ENCODE data around the gene CDH15. TPM values are rescaled to one million over a fixed set of nuclear protein-coding genes. Genes with fewer than 3 reads are reported as not detected.

Gene CDH15
- total and polyA plus RNA-seq, 2 of the 13 experiments (the other 11 are each of a cell fraction or from before 2014, with no cell fraction given), result 0.74 to 2.2 TPM

DNA sequence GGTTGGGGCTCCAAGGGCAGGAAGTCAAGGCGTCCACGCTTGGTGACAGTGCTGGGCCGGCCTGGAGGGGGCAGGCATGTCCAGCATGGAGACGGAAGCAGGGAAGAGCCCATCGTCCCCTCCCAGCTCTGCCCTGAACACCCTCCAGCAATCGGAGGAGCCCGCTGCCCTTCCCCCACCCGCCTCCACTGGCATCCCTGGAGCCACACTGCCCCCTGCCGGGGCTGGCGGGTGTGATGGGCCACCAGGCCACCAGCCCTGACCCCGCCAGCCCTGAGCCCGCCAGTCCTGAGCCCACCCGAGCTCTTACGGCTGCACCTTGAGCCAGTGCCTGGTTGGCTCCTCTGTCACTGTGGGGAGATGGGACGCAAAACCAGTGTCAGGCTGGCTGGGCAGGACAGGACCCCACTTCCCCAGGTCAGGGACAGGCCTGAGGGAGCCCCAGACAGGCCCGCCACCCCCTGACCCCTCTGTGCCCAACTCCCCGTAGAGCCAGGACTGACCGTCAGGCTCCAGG, 4.1 kb upstream of the CDH15 start (continued):
- TF ChIP-seq, protein P1, sequence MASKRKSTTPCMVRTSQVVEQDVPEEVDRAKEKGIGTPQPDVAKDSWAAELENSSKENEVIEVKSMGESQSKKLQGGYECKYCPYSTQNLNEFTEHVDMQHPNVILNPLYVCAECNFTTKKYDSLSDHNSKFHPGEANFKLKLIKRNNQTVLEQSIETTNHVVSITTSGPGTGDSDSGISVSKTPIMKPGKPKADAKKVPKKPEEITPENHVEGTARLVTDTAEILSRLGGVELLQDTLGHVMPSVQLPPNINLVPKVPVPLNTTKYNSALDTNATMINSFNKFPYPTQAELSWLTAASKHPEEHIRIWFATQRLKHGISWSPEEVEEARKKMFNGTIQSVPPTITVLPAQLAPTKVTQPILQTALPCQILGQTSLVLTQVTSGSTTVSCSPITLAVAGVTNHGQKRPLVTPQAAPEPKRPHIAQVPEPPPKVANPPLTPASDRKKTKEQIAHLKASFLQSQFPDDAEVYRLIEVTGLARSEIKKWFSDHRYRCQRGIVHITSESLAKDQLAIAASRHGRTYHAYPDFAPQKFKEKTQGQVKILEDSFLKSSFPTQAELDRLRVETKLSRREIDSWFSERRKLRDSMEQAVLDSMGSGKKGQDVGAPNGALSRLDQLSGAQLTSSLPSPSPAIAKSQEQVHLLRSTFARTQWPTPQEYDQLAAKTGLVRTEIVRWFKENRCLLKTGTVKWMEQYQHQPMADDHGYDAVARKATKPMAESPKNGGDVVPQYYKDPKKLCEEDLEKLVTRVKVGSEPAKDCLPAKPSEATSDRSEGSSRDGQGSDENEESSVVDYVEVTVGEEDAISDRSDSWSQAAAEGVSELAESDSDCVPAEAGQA (IDR thresholded peaks at IDR 0.05; ENCODE audit: low read depth), result 0 out of 2 replicates have a peak, but pooled peaks have one; percentile 35
- TF ChIP-seq, protein P1 (CRISPR knock-in tag; IDR thresholded peaks at IDR 0.05; ENCODE audit: borderline replicate concordance), result no peak
- TF ChIP-seq JUNB (CRISPR knock-in tag; IDR thresholded peaks at IDR 0.05; ENCODE audit: borderline replicate concordance) (no peak), SSRP1 (CRISPR knock-in tag; IDR thresholded peaks at IDR 0.05) (peak; percentile 84; the same call in 1 of the 2 replicates), STAT5B (CRISPR knock-in tag; IDR thresholded peaks at IDR 0.05) (peak; percentile 86), HNF4G (IDR thresholded peaks at IDR 0.05; ENCODE audit: borderline replicate concordance, low read depth, low read length) (peak; percentile 52; the same call in 1 of the 2 replicates), HNF4G (CRISPR knock-in tag; IDR thresholded peaks at IDR 0.05; ENCODE audit: borderline replicate concordance, low read depth) (peak; percentile 80; the same call in 1 of the 2 replicates), KMT2B (CRISPR knock-in tag; IDR thresholded peaks at IDR 0.05) (peak; percentile 62; the same call in 1 of the 2 replicates), ZNF34 (CRISPR knock-in tag; IDR thresholded peaks at IDR 0.05; ENCODE audit: borderline replicate concordance) (no peak), ZNF317 (CRISPR knock-in tag; IDR thresholded peaks at IDR 0.05) (peak; percentile 55; the same call in 1 of the 2 replicates), HOXD1 (CRISPR knock-in tag; IDR thresholded peaks at IDR 0.05) (no peak; the same call in 1 of the 2 replicates), ZBTB8A (CRISPR knock-in tag; IDR thresholded peaks at IDR 0.05; ENCODE audit: borderline replicate concordance, low read depth) (no peak), RAD51 (IDR thresholded peaks at IDR 0.05; ENCODE audit: borderline replicate concordance) (no peak), CBFB (CRISPR knock-in tag; IDR thresholded peaks at IDR 0.05) (peak; percentile 82), ISL2 (CRISPR knock-in tag; IDR thresholded peaks at IDR 0.05) (peak; percentile 48; the same call in 1 of the 2 replicates), MAF1 (CRISPR knock-in tag; IDR thresholded peaks at IDR 0.05; ENCODE audit: borderline replicate concordance) (peak; percentile 64; the same call in 1 of the 2 replicates), ZNF839 (CRISPR knock-in tag; IDR thresholded peaks at IDR 0.05; ENCODE audit: borderline replicate concordance) (peak; percentile 84; the same call in 1 of the 2 replicates), SIN3A (IDR thresholded peaks at IDR 0.05; ENCODE audit: borderline replicate concordance, low read depth, low read length) (no peak), ZNF260 (CRISPR knock-in tag; IDR thresholded peaks at IDR 0.05; ENCODE audit: borderline replicate concordance, low read depth) (no peak)
- TF ChIP-seq, protein P2, sequence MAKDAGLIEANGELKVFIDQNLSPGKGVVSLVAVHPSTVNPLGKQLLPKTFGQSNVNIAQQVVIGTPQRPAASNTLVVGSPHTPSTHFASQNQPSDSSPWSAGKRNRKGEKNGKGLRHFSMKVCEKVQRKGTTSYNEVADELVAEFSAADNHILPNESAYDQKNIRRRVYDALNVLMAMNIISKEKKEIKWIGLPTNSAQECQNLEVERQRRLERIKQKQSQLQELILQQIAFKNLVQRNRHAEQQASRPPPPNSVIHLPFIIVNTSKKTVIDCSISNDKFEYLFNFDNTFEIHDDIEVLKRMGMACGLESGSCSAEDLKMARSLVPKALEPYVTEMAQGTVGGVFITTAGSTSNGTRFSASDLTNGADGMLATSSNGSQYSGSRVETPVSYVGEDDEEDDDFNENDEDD (CRISPR knock-in tag; IDR thresholded peaks at IDR 0.05; ENCODE audit: borderline replicate concordance), result peak; percentile 67; the same call in 1 of the 2 replicates
- TF ChIP-seq, protein P3, sequence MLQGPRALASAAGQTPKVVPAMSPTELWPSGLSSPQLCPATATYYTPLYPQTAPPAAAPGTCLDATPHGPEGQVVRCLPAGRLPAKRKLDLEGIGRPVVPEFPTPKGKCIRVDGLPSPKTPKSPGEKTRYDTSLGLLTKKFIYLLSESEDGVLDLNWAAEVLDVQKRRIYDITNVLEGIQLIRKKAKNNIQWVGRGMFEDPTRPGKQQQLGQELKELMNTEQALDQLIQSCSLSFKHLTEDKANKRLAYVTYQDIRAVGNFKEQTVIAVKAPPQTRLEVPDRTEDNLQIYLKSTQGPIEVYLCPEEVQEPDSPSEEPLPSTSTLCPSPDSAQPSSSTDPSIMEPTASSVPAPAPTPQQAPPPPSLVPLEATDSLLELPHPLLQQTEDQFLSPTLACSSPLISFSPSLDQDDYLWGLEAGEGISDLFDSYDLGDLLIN (CRISPR knock-in tag; IDR thresholded peaks at IDR 0.05; ENCODE audit: borderline replicate concordance), result no peak
- TF ChIP-seq, protein P4, sequence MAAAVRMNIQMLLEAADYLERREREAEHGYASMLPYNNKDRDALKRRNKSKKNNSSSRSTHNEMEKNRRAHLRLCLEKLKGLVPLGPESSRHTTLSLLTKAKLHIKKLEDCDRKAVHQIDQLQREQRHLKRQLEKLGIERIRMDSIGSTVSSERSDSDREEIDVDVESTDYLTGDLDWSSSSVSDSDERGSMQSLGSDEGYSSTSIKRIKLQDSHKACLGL (CRISPR knock-in tag; IDR thresholded peaks at IDR 0.05), result peak; percentile 77
